SK-N-SH (cell line): ENCODE data around the gene TGFBR3. TPM values are rescaled to one million over a fixed set of nuclear protein-coding genes. Genes with fewer than 3 reads are reported as not detected.

ENCODE experiments used
- CTCF ChIA-PET: fragments of 300-600, 350-600 bp; formaldehyde crosslinking; extraction: SDS; loops from one replicate; lab custom pipeline; 2021; lab: Yijun Ruan, JAX
- POLR2A ChIA-PET: fragments of 350-600 bp; sonication (Branson Sonifier 250); formaldehyde crosslinking; extraction: SDS; loops from one replicate; lab custom pipeline; 2020; ENCODE audit warnings: antibody characterized with exemption, inconsistent platforms; lab: Yijun Ruan, JAX
- DNase-seq: peaks from one replicate; pipeline ENCODE4 v3.0.0; 2012
- H2AFZ ChIP-seq: fragments of 200-600 bp; sonication (generic); 2 replicates; pipeline ENCODE4 v1.8.1; 2016; ENCODE audit warnings: antibody characterized with exemption, mild to moderate bottlenecking, low read depth
- H3F3A ChIP-seq: fragments of 200-600 bp; sonication (generic); replicated peaks from 2 replicates; pipeline ENCODE3; 2016; ENCODE audit warnings: antibody characterized with exemption, mild to moderate bottlenecking; ENCODE audit not compliant: insufficient read depth
- H3K27ac ChIP-seq, 2 experiments: fragments of 200-500 bp in 1 of 2; fragments of 200-600 bp in 1 of 2; sonication (Bioruptor generic) in 1 of 2; sonication (generic), shearing (Covaris generic) in 1 of 2; 2 replicates each; pipeline versions ENCODE4 v1.5.1 to v1.6.1; 2014 to 2016; ENCODE audit warnings: low read depth in 2 of 2, inconsistent platforms in 1 of 2, low read length in 1 of 2, mild to moderate bottlenecking in 1 of 2, mixed read lengths in 1 of 2
- H3K27me3 ChIP-seq: fragments of 200-600 bp; sonication (generic), shearing (Covaris generic); 2 replicates; pipeline ENCODE4 v1.6.1; 2016; ENCODE audit warnings: mixed run types; ENCODE audit not compliant: insufficient read depth
- H3K36me3 ChIP-seq, 2 experiments: fragments of 200-500 bp in 1 of 2; fragments of 200-600 bp in 1 of 2; sonication (Bioruptor generic) in 1 of 2; sonication (generic) in 1 of 2; replicated peaks in 1 of 2; 2 replicates each; pipeline versions ENCODE3 to v1.5.1; 2014 to 2016; ENCODE audit warnings: low read length in 1 of 2, mild to moderate bottlenecking in 1 of 2; ENCODE audit not compliant: insufficient read depth in 2 of 2, control insufficient read depth in 1 of 2
- H3K4me1 ChIP-seq, 2 experiments: fragments of 200-500 bp in 1 of 2; fragments of 200-600 bp in 1 of 2; sonication (Bioruptor generic) in 1 of 2; sonication (generic), shearing (Covaris generic) in 1 of 2; 2 replicates each; pipeline versions ENCODE4 v1.5.1 to v1.6.1; 2014 to 2016; ENCODE audit warnings: low read depth in 1 of 2, low read length in 1 of 2, mixed run types in 1 of 2; ENCODE audit not compliant: insufficient read depth in 2 of 2, control insufficient read depth in 1 of 2
- H3K4me2 ChIP-seq: fragments of 200-600 bp; sonication (generic), shearing (Covaris generic); 2 replicates; pipeline ENCODE4 v1.6.1; 2017; ENCODE audit warnings: mixed run types
- H3K4me3 ChIP-seq, 2 experiments: fragments of 200-500 bp in 1 of 2; fragments of 200-600 bp in 1 of 2; sonication (Bioruptor generic) in 1 of 2; sonication (generic), shearing (Covaris generic) in 1 of 2; 2 replicates each; pipeline versions ENCODE4 v1.5.1 to v1.8.1; 2014 to 2016; ENCODE audit warnings: low read depth in 2 of 2, inconsistent platforms in 1 of 2, low read length in 1 of 2, mild to moderate bottlenecking in 1 of 2, mixed read lengths in 1 of 2, moderate library complexity in 1 of 2
- H3K79me2 ChIP-seq: fragments of 200-600 bp; sonication (generic); 2 replicates; pipeline ENCODE4 v1.8.1; 2017; ENCODE audit warnings: mild to moderate bottlenecking; ENCODE audit not compliant: insufficient read depth
- H3K9ac ChIP-seq: fragments of 200-600 bp; sonication (generic); 2 replicates; pipeline ENCODE4 v1.6.1; 2017; ENCODE audit warnings: mixed run types
- H3K9me2 ChIP-seq: fragments of 200-600 bp; sonication (generic); 2 replicates; pipeline ENCODE4 v1.6.1; 2017; ENCODE audit warnings: mixed run types
- H3K9me3 ChIP-seq: fragments of 200-600 bp; sonication (generic); 2 replicates; pipeline ENCODE4 v1.6.1; 2017; ENCODE audit warnings: mixed run types, mild to moderate bottlenecking, moderate library complexity
- H4K20me1 ChIP-seq: fragments of 200-600 bp; sonication (generic); 2 replicates; pipeline ENCODE4 v1.6.1; 2017; ENCODE audit warnings: mild to moderate bottlenecking, mixed run types; ENCODE audit not compliant: insufficient read depth
- ELF1 ChIP-seq: IDR thresholded peaks from 2 replicates; pipeline ENCODE4 v1.4.0; 2012
- EZH2phosphoT487 ChIP-seq: fragments of 200-600 bp; sonication (generic); IDR thresholded peaks from 2 replicates; pipeline ENCODE4 v1.6.1; 2017; ENCODE audit warnings: low read depth, mixed run types, mild to moderate bottlenecking, antibody characterized with exemption, moderate library complexity, borderline replicate concordance
- FOSL2 ChIP-seq: IDR thresholded peaks from 2 replicates; pipeline ENCODE4 v1.4.0; 2012; ENCODE audit warnings: low read depth, mild to moderate bottlenecking, moderate library complexity, borderline replicate concordance
- FOXJ3 ChIP-seq: sonication (generic); formaldehyde crosslinking; IDR thresholded peaks from 2 replicates; pipeline ENCODE4 v1.5.1; 2020; ENCODE audit warnings: mild to moderate bottlenecking, missing genetic modification reagents
- FOXM1 ChIP-seq: IDR thresholded peaks from 2 replicates; pipeline ENCODE4 v1.4.0; 2012; ENCODE audit warnings: low read depth, mild to moderate bottlenecking
- GABPA ChIP-seq: IDR thresholded peaks from 2 replicates; pipeline ENCODE4 v1.4.0; 2012; ENCODE audit warnings: low read depth, mild to moderate bottlenecking
- GATA2 ChIP-seq: sonication (generic); formaldehyde crosslinking; IDR thresholded peaks from 2 replicates; pipeline ENCODE4 v1.5.0; 2020; ENCODE audit warnings: mild to moderate bottlenecking, missing genetic modification reagents
- JUND ChIP-seq: IDR thresholded peaks from 2 replicates; pipeline ENCODE4 v1.4.0; 2012
- MEF2A ChIP-seq: IDR thresholded peaks from 2 replicates; pipeline ENCODE4 v1.4.0; 2012; ENCODE audit warnings: low read depth, borderline replicate concordance
- NFIC ChIP-seq: IDR thresholded peaks from 2 replicates; pipeline ENCODE4 v1.4.0; 2012; ENCODE audit warnings: borderline replicate concordance
- PBX3 ChIP-seq: IDR thresholded peaks from 2 replicates; pipeline ENCODE4; 2012
- POLR2AphosphoS5 ChIP-seq: IDR thresholded peaks from 2 replicates; pipeline ENCODE4 v1.6.1; 2012; ENCODE audit warnings: low read depth, low read length
- RCOR1 ChIP-seq: fragments of 150-350 bp; IDR thresholded peaks from 2 replicates; pipeline ENCODE4 v1.6.1; 2017; ENCODE audit warnings: antibody characterized with exemption, low read length
- RXRA ChIP-seq: IDR thresholded peaks from 2 replicates; pipeline ENCODE4 v1.4.0; 2012; ENCODE audit warnings: low read depth, mild to moderate bottlenecking, borderline replicate concordance
- SMC3 ChIP-seq: IDR thresholded peaks from 2 replicates; pipeline ENCODE4 v1.6.1; 2012; ENCODE audit warnings: low read depth, low read length, improper control_type of control experiment
- TAF1 ChIP-seq: IDR thresholded peaks from 2 replicates; pipeline ENCODE4 v1.6.1; 2012; ENCODE audit warnings: low read depth, mild to moderate bottlenecking, low read length, moderate library complexity, borderline replicate concordance
- TEAD4 ChIP-seq: IDR thresholded peaks from 2 replicates; pipeline ENCODE4 v1.4.0; 2012; ENCODE audit warnings: mild to moderate bottlenecking, borderline replicate concordance; ENCODE audit not compliant: insufficient read depth
- USF2 ChIP-seq: fragments of 150-350 bp; IDR thresholded peaks from 2 replicates; pipeline ENCODE4 v1.6.1; 2017; ENCODE audit warnings: antibody characterized with exemption, low read length, low read depth, borderline replicate concordance
- WGBS: methylation state at CpG from one replicate; pipeline ENCODE4 v1.1.6; 2017; ENCODE audit warnings: low lambda C conversion rate; 5-methylcytosine and 5-hydroxymethylcytosine counted together
- polyA plus RNA-seq, 3 experiments: library from polyadenylated mRNA; depleted of rRNA; stranded (reverse); fragments of >200 nt; gene quantifications; 2 replicates each; pipeline ENCODE4 v1.2.3, GENCODE V29; 2012
- TF ChIP-seq, protein P1 (sequence below): IDR thresholded peaks from 2 replicates; pipeline ENCODE4 v1.4.0; 2012; ENCODE audit warnings: low read depth, borderline replicate concordance
- TF ChIP-seq, protein P2 (sequence below): IDR thresholded peaks from 2 replicates; pipeline ENCODE4 v1.6.1; 2012; ENCODE audit warnings: mild to moderate bottlenecking, low read depth, low read length, moderate library complexity
- TF ChIP-seq, protein P3 (sequence below): fragments of 200-600 bp; sonication (generic); IDR thresholded peaks from 2 replicates; pipeline ENCODE4 v1.6.1; 2017; ENCODE audit warnings: antibody characterized with exemption, mild to moderate bottlenecking, moderate library complexity

The TGFBR3 gene
- polyA plus RNA-seq, 1 of the 3 experiments (the other 2 are of a cell fraction): 0.07 TPM

GRCh38 chr1:91660708-91661107 is 225.2 kb downstream of the TGFBR3 start (continued):
- TF ChIP-seq, protein P1, sequence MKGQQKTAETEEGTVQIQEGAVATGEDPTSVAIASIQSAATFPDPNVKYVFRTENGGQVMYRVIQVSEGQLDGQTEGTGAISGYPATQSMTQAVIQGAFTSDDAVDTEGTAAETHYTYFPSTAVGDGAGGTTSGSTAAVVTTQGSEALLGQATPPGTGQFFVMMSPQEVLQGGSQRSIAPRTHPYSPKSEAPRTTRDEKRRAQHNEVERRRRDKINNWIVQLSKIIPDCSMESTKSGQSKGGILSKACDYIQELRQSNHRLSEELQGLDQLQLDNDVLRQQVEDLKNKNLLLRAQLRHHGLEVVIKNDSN: no peak
- TF ChIP-seq RXRA: no peak
- no peak for TF ChIP-seq JUND

DNA sequence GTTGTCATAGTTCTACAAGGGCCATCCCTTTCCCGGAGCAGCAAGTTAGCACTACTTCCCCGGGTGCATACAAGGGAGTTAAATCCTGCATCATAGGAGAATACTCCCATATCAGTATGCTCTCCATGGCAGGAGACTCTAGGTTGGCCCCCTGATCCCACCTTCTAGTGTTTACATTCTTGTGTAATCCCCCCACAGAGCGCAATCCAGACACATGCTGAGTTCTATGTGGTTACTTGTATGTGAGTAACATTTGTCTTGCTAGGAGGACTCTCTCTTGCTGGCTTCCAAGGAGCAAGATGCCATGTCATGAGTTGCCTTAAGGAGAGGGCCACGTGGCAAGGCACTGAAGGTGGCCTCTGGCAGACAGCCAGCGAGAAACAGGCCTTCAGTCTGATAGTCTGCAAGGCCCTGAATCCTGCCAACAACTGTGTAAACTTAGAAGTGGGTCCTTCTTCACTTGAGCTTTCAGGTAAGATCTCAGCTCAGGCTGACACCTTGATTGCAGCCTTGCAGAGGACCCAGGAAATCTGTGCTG is 230.0 kb downstream of the TGFBR3 start:
- CTCF ChIA-PET: no interaction called here
- POLR2A ChIA-PET: no interaction called here
- Histone ChIP-seq H3K9me3 (no peaks in the 10 kb centered on the region), H3F3A (no peaks in the 10 kb centered on the region), H3K27me3 (peaks cover 7% of the 10 kb centered on the region; the same call in 1 of the 2 replicates), H3K4me3 (no peak overlapping the region), H3K79me2 (no peaks in the 10 kb centered on the region), H4K20me1 (no peaks in the 10 kb centered on the region), H3K9ac (no peak overlapping the region), H3K36me3 (no peaks in the 10 kb centered on the region), H3K9me2 (no peaks in the 10 kb centered on the region), H3K27ac (no peak overlapping the region), H3K4me1 (no peaks in the 10 kb centered on the region), H3K4me2 (no peak overlapping the region), H2AFZ (no peak overlapping the region)
- no peak for TF ChIP-seq EZH2phosphoT487
- TF ChIP-seq RXRA: no peak
- no peak for TF ChIP-seq USF2
- no peak for TF ChIP-seq ELF1
- no peak for TF ChIP-seq TAF1
- TF ChIP-seq FOXM1: no peak
- TF ChIP-seq PBX3: no peak
- TF ChIP-seq TEAD4: no peak
- no peak for TF ChIP-seq SMC3
- TF ChIP-seq FOSL2: no peak
- no peak for TF ChIP-seq GATA2 (CRISPR knock-in tag)
- TF ChIP-seq, protein P2, sequence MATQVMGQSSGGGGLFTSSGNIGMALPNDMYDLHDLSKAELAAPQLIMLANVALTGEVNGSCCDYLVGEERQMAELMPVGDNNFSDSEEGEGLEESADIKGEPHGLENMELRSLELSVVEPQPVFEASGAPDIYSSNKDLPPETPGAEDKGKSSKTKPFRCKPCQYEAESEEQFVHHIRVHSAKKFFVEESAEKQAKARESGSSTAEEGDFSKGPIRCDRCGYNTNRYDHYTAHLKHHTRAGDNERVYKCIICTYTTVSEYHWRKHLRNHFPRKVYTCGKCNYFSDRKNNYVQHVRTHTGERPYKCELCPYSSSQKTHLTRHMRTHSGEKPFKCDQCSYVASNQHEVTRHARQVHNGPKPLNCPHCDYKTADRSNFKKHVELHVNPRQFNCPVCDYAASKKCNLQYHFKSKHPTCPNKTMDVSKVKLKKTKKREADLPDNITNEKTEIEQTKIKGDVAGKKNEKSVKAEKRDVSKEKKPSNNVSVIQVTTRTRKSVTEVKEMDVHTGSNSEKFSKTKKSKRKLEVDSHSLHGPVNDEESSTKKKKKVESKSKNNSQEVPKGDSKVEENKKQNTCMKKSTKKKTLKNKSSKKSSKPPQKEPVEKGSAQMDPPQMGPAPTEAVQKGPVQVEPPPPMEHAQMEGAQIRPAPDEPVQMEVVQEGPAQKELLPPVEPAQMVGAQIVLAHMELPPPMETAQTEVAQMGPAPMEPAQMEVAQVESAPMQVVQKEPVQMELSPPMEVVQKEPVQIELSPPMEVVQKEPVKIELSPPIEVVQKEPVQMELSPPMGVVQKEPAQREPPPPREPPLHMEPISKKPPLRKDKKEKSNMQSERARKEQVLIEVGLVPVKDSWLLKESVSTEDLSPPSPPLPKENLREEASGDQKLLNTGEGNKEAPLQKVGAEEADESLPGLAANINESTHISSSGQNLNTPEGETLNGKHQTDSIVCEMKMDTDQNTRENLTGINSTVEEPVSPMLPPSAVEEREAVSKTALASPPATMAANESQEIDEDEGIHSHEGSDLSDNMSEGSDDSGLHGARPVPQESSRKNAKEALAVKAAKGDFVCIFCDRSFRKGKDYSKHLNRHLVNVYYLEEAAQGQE: no peak
- TF ChIP-seq POLR2AphosphoS5: no peak
- no peak for TF ChIP-seq GABPA
- no peak for TF ChIP-seq MEF2A
- TF ChIP-seq RCOR1: no peak
- no peak for TF ChIP-seq FOXJ3 (CRISPR knock-in tag)
- TF ChIP-seq NFIC: no peak
- no peak for TF ChIP-seq JUND
- TF ChIP-seq, protein P3, sequence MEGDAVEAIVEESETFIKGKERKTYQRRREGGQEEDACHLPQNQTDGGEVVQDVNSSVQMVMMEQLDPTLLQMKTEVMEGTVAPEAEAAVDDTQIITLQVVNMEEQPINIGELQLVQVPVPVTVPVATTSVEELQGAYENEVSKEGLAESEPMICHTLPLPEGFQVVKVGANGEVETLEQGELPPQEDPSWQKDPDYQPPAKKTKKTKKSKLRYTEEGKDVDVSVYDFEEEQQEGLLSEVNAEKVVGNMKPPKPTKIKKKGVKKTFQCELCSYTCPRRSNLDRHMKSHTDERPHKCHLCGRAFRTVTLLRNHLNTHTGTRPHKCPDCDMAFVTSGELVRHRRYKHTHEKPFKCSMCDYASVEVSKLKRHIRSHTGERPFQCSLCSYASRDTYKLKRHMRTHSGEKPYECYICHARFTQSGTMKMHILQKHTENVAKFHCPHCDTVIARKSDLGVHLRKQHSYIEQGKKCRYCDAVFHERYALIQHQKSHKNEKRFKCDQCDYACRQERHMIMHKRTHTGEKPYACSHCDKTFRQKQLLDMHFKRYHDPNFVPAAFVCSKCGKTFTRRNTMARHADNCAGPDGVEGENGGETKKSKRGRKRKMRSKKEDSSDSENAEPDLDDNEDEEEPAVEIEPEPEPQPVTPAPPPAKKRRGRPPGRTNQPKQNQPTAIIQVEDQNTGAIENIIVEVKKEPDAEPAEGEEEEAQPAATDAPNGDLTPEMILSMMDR: no peak
- DNase-seq: no peak
- WGBS: 4% methylated on average over 5 of the region's 5 CpGs
